Right lobe of liver (tissue), 6 donors: ENCODE results near the gene BDNF. TPM values are rescaled to one million over a fixed set of nuclear protein-coding genes. Genes with fewer than 3 reads are reported as not detected.
"Not testable (repeated sequence)": the region's sequence is repeated elsewhere in the genome, so short reads cannot be mapped to it uniquely, and the experiment has no call there.

ENCODE experiments used
- ATAC-seq, 4 donors: fragments of 200-7000 bp; cut with Tn5 transposase; one replicate each; pipeline ENCODE4 v1.9.1; 2020; ENCODE audit warnings: mild to moderate bottlenecking in 4 of 4, moderate library complexity in 4 of 4
- DNase-seq, 3 donors: peaks; one replicate each; pipeline ENCODE4 v3.0.0-alpha.2; 2020
- H3K27ac ChIP-seq, 3 donors: fragments of 200-600 bp; one replicate each; pipeline ENCODE4 v1.8.0; 2022
- H3K27me3 ChIP-seq, 2 donors: fragments of 200-600 bp; one replicate each; pipeline ENCODE4 v1.8.0; 2022
- H3K36me3 ChIP-seq, 4 donors: fragments of 200-600 bp; sonication (generic) in 1 of 4; one replicate each; pipeline versions ENCODE4 v1.5.1 to v1.8.0; 2017 to 2022; ENCODE audit warnings: control low read depth in 1 of 4
- H3K4me1 ChIP-seq, 4 donors: fragments of 200-600 bp; sonication (generic) in 1 of 4; one replicate each; pipeline versions ENCODE4 v1.5.1 to v1.8.0; 2017 to 2022; ENCODE audit warnings: control low read depth in 1 of 4
- H3K4me3 ChIP-seq, 3 donors: fragments of 200-600 bp; one replicate each; pipeline ENCODE4 v1.8.0; 2022
- H3K9me3 ChIP-seq, 4 donors: fragments of 200-600 bp; sonication (generic) in 1 of 4; one replicate each; pipeline versions ENCODE4 v1.5.1 to v1.8.0; 2017 to 2022; ENCODE audit warnings: control low read depth in 1 of 4
- POLR2A ChIP-seq: fragments of 450-650 bp; IDR thresholded peaks from one replicate; pipeline ENCODE4 v1.6.1; 2017; ENCODE audit warnings: antibody characterized with exemption, mild to moderate bottlenecking
- WGBS: methylation state at CpG from one replicate; pipeline ENCODE4 v1.1.6; 2018; ENCODE audit warnings: low coverage, low lambda C conversion rate; ENCODE audit not compliant: insufficient coverage; ENCODE audit errors: missing lambda C conversion rate; 5-methylcytosine and 5-hydroxymethylcytosine counted together
- intact Hi-C, 2 donors: fragments of 100-400 bp; cut with DNase I; formaldehyde crosslinking; loops; one replicate each; pipeline versions ENCODE4 v1.11.2 to v1.14.1; 2022
- total RNA-seq, 6 experiments: library from RNA; depleted of rRNA in 2 of 6; stranded (reverse); fragments of >200 nt in 2 of 6; fragmentation: NEBNext Ultra II Directional in 3 of 6; extraction: Animal tissue kit (Norgen Biotek cat#: 25700) in 3 of 6; gene quantifications; one replicate each; pipeline versions ENCODE4 v1.1.0 to v1.2.4, GENCODE V29; 2016 to 2023
- TF ChIP-seq, protein P1 (sequence below), 4 donors: fragments of 200-600 bp in 3 of 4; fragments of 450-650 bp in 1 of 4; IDR thresholded peaks; one replicate each; pipeline versions ENCODE4 v1.5.1 to v1.8.0; 2016 to 2022; ENCODE audit warnings: antibody characterized with exemption in 4 of 4, mild to moderate bottlenecking in 2 of 4
- donor health status: DM: no; HTN: yes; CAD: no.
- donor health status: DM: no; HTN: no; CAD: no.
- donor health status: DM: no; HTN: no; CAD: no.
- donor health status: DM: no; HTN: yes; CAD: no.
- donor health status: DM: no; HTN: yes; CAD: no.

The BDNF gene
- total RNA-seq, 6 experiments from 2014 or later, result 0.06 to 0.27 (median 0.12) TPM; not detected in 3

DNA sequence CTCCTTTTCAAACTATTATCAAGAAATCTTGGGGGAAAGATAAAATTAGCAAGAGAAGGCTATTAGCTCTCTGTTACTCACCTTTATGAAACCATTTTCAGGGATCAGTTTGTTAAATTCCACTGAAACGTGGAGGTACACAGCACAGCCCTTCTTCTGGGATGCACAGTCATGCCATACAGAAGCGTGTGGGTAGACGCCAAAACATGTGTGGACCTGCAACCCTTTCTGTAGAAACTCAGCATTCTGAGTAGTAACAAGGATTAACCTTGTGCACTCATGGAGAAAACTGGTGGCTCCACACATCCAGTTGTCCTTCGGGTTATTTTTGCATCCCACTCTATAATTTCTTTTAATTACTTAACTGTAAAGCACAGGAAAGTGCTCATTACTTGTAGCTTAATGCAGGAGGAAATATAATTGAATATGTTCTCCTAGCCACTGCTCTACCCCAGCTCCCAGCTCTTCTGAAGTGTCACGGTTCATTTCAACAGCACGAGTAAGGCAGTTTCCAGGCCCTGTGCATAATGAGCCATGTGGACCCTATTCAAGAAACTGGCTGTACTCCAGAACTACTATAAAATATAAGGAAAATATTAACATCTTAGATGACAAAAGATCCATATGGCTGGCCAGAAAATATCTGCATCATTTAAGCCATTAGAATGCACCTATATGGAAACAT, 26.1 kb downstream of the BDNF start:
- WGBS, result 77% methylated on average over 5 of the region's 6 CpGs
- ATAC-seq, result no peak
- no peaks in the 10 kb centered on the region for H3K4me1 ChIP-seq
- no peak for DNase-seq
- intact Hi-C loops, result no loop called here
- TF ChIP-seq POLR2A, result no peak
- TF ChIP-seq, protein P1, sequence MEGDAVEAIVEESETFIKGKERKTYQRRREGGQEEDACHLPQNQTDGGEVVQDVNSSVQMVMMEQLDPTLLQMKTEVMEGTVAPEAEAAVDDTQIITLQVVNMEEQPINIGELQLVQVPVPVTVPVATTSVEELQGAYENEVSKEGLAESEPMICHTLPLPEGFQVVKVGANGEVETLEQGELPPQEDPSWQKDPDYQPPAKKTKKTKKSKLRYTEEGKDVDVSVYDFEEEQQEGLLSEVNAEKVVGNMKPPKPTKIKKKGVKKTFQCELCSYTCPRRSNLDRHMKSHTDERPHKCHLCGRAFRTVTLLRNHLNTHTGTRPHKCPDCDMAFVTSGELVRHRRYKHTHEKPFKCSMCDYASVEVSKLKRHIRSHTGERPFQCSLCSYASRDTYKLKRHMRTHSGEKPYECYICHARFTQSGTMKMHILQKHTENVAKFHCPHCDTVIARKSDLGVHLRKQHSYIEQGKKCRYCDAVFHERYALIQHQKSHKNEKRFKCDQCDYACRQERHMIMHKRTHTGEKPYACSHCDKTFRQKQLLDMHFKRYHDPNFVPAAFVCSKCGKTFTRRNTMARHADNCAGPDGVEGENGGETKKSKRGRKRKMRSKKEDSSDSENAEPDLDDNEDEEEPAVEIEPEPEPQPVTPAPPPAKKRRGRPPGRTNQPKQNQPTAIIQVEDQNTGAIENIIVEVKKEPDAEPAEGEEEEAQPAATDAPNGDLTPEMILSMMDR (IDR thresholded peaks at IDR 0.05), result no peak
- no peak overlapping the region for H3K4me3 ChIP-seq
- H3K27ac ChIP-seq, result no peak overlapping the region
- no peaks in the 10 kb centered on the region for H3K27me3 ChIP-seq
- no peaks in the 10 kb centered on the region for H3K9me3 ChIP-seq
- no peaks in the 10 kb centered on the region for H3K36me3 ChIP-seq

DNA sequence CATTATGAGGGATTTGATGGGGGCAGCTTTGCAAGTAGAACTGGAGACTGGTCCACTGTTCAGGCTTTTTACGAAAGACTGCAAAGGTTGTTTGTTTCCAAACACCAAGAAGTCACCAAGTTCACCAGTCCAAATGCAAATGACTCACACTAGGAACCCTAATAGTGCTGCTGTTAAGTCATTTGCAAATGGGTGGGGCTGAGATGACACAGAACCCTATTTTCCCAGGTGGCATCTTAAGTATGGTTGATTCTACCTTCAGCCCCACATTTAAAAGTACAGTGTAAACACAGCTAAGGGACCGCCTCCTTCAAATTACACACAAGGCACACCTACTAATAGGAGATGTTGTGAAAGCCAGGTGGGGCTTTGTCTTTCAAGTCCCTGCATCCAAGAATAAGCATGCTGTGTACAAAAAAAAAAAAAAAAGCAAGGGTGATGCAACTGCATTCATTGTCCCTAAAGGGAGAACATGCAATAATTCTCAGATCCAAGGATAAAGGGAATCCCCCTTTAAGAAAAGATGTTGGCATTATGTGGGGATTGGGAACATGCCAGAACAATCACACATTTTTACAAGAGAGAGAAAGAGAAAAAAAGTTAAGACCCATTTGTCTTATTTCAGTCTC, 27.3 kb downstream of the BDNF start:
- intact Hi-C loops, result no loop called here
- Histone ChIP-seq H3K4me3 (no peak overlapping the region), H3K27me3 (no peaks in the 10 kb centered on the region), H3K4me1 (no peaks in the 10 kb centered on the region), H3K9me3 (no peaks in the 10 kb centered on the region), H3K36me3 (no peaks in the 10 kb centered on the region), H3K27ac (no peak overlapping the region)
- DNase-seq (no peak), ATAC-seq (no peak)
- TF ChIP-seq, protein P1 (IDR thresholded peaks at IDR 0.05), result no peak
- TF ChIP-seq POLR2A, result no peak
- 100% methylated on average over 1 of the region's 2 CpGs for WGBS

DNA sequence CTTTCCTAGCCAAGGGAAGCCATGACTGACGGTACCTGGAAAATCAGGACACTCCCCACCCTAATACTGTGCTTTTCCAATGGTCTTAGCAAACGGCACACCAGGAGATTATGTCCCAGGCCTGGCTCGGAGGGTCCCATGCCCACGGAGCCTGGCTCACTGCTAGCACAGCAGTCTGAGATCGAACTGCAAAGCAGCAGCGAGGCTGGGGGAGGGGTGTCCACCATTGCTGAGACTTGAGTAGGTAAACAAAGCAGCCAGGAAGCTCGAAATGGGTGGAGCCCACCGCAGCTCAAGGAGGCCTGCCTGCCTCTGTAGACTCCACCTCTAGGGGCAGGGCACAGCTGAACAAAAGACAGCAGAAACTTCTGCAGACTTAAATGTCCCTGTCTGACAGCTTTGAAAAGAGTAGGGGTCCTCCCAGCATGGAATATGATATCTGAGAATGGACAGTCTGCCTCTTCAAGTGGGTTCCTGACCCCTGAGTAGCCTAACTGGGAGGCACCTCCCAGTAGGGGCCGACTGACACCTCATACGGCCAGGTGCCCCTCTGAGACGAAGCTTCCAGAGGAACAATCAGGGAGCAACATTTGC, 34.6 kb downstream of the BDNF start:
- H3K4me3 ChIP-seq, H3K9me3 ChIP-seq, DNase-seq, ATAC-seq, H3K36me3 ChIP-seq, H3K4me1 ChIP-seq, H3K27ac ChIP-seq, H3K27me3 ChIP-seq, intact Hi-C loops: not testable (repeated sequence)
- WGBS, result 91% methylated on average over 8 of the region's 11 CpGs

DNA sequence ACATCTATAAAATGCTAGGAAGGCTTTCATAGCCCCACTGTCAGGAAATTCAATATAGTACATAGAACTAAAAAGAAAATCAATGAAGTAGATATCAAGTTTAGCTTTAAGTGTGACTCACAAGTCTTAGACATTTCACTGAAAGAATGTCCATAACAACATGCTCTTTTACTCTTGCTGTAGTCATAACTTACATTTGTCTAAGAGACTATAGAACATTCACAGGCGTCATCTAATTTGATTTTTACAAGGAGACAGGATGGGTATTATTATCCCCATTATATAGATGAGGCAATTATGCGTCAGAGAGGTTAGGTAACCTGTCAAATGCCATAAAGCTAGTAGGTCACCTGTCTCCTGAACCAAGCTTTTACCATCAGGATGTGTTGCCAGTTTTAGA, 36.9 kb downstream of the BDNF start:
- DNase-seq (no peak), ATAC-seq (no peak)
- Histone ChIP-seq H3K36me3 (no peaks in the 10 kb centered on the region), H3K27me3 (no peaks in the 10 kb centered on the region), H3K9me3 (no peaks in the 10 kb centered on the region), H3K27ac (no peak overlapping the region), H3K4me1 (no peaks in the 10 kb centered on the region), H3K4me3 (no peak overlapping the region)
- intact Hi-C loops, result no loop called here
- no peak for TF ChIP-seq POLR2A
- TF ChIP-seq, protein P1 (IDR thresholded peaks at IDR 0.05), result no peak
- 83% methylated on average over 2 of the region's 2 CpGs for WGBS

DNA sequence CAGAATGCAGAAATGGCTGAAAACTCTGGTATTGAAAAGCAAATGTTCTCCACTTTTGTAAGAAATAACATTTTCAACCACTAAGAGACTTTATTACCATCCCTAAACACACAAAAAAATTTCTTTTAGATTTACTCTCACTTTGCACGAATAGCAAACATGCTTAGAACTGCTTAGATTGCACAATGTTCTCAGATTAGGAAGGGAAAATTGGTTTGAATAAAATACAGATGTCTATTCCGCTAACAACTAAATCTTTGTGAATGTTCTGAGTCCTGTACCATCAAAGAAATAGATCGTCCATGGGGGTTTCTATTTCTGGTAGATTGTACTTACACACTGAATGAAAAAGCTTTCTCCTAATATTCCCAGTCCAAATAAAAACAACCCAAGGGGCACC, 40.1 kb downstream of the BDNF start:
- Histone ChIP-seq H3K4me3 (no peak overlapping the region), H3K27ac (no peak overlapping the region)
- 65% methylated on average over 3 of the region's 3 CpGs for WGBS

More for the DNA sequence above, 40.1 kb downstream of the BDNF start:
- intact Hi-C loops, result no loop called here
- Histone ChIP-seq H3K27me3 (no peaks in the 10 kb centered on the region), H3K9me3 (no peaks in the 10 kb centered on the region), H3K4me1 (no peaks in the 10 kb centered on the region), H3K36me3 (no peaks in the 10 kb centered on the region)
- TF ChIP-seq, protein P1 (IDR thresholded peaks at IDR 0.05), result no peak
- TF ChIP-seq POLR2A, result no peak
- DNase-seq (no peak), ATAC-seq (no peak)
